Activated naive CD4-positive, alpha-beta T cell treated with anti-CD3 and anti-CD28 coated beads for 36 hours (primary cell): Measurements from ENCODE around the gene ST6GALNAC6. TPM values are rescaled to one million over a fixed set of nuclear protein-coding genes. Genes with fewer than 3 reads are reported as not detected.

Experiments
- CTCF ChIA-PET: fragments of 350-600 bp; sonication (Branson Sonifier 250); formaldehyde crosslinking; loops from one replicate; lab custom pipeline; 2021; ENCODE audit warnings: antibody characterized with exemption; lab: Charles Lee
- DNase-seq: peaks from one replicate; pipeline ENCODE4 v3.0.0-alpha.2; 2020
- H3K27ac Mint-ChIP-seq: one replicate; pipeline ENCODE4 v1.8.0; 2021; ENCODE audit warnings: mild to moderate bottlenecking, mixed read lengths
- H3K27me3 Mint-ChIP-seq: one replicate; pipeline ENCODE4 v1.8.0; 2021; ENCODE audit warnings: low read depth, mixed read lengths
- H3K36me3 Mint-ChIP-seq: one replicate; pipeline ENCODE4 v1.8.0; 2021; ENCODE audit warnings: low read depth, mixed read lengths
- H3K4me1 Mint-ChIP-seq: one replicate; pipeline ENCODE4 v1.8.0; 2021; ENCODE audit warnings: low read depth, mixed read lengths
- H3K4me3 Mint-ChIP-seq: one replicate; pipeline ENCODE4 v1.8.0; 2021; ENCODE audit warnings: mild to moderate bottlenecking, moderate library complexity, mixed read lengths
- H3K9me3 Mint-ChIP-seq: one replicate; pipeline ENCODE4 v1.8.0; 2021; ENCODE audit warnings: mixed read lengths
- intact Hi-C: fragments of 100-400 bp; cut with micrococcal nuclease; formaldehyde crosslinking; loops from one replicate; pipeline ENCODE4 v1.15.1; 2023
- total RNA-seq, 2 experiments: library from RNA; stranded (reverse); gene quantifications; one replicate each; pipeline ENCODE4 v1.2.3, GENCODE V29; 2021

ST6GALNAC6 gene
- total RNA-seq, 2 experiments from 2014 or later: 28.7 to 29.1 TPM

GRCh38 chr9:127856094-127856728 lies 43.2 kb downstream of the ST6GALNAC6 start:
- H3K27ac Mint-ChIP-seq: no peak overlapping the region
- peaks cover 38% of the 10 kb centered on the region for H3K4me1 Mint-ChIP-seq
- intact Hi-C loops: no loop called here

GRCh38 chr9:127855522-127855921 lies 43.9 kb downstream of the ST6GALNAC6 start:
- Mint-ChIP-seq H3K36me3 (peaks cover 8% of the 10 kb centered on the region), H3K4me1 (peaks cover 32% of the 10 kb centered on the region), H3K27me3 (no peaks in the 10 kb centered on the region), H3K27ac (no peak overlapping the region), H3K9me3 (peaks cover 2% of the 10 kb centered on the region), H3K4me3 (peak overlapping the region; percentile 49)
- CTCF ChIA-PET: interaction anchor here (0.5 to 4.9 kb wide), 6 partner anchors 14 to 266 kb away, joined by 3 to 26 read pairs (median 4); partner anchors contain the start of gene TOR2A
- intact Hi-C loops: no loop called here
- DNase-seq: no peak

More at GRCh38 chr9:127856094-127856728, 43.2 kb downstream of the ST6GALNAC6 start:
- DNase-seq: no peak
- Mint-ChIP-seq H3K9me3 (no peaks in the 10 kb centered on the region), H3K36me3 (peaks cover 6% of the 10 kb centered on the region), H3K27me3 (no peaks in the 10 kb centered on the region), H3K4me3 (no peak overlapping the region)
- CTCF ChIA-PET: interaction anchor here (0.5 to 4.9 kb wide), 9 partner anchors 14 to 266 kb away, joined by 3 to 26 read pairs (median 3); partner anchors contain the start of gene TOR2A

- intact Hi-C loops: no loop called here
Observed at GRCh38 chr9:127854960-127855359, 44.4 kb downstream of the ST6GALNAC6 start.

GRCh38 chr9:127854184-127854806 lies 45.1 kb downstream of the ST6GALNAC6 start, which contains the start of gene ENG:
Gene ENG (minus strand): TSS chr9:127854658. CDS start chr9:127854355, 303 bp downstream.
- Mint-ChIP-seq H3K9me3 (peaks cover 12% of the 10 kb centered on the region), H3K4me1 (peaks cover 32% of the 10 kb centered on the region), H3K36me3 (peaks cover 15% of the 10 kb centered on the region), H3K27me3 (no peaks in the 10 kb centered on the region), H3K4me3 (peak within 1 kb of the TSS; percentile 86), H3K27ac (peak within 1 kb of the TSS; percentile 81)
- CTCF ChIA-PET: interaction anchor here (4.9 kb wide), 1 partner anchor 15 kb away, joined by 26 read pairs; no protein-coding TSS in a partner anchor
- intact Hi-C loops: no loop called here
- peak; percentile 49 for DNase-seq

More at GRCh38 chr9:127854960-127855359, 44.4 kb downstream of the ST6GALNAC6 start:
- H3K36me3 Mint-ChIP-seq: peaks cover 11% of the 10 kb centered on the region
- no peak overlapping the region for H3K27ac Mint-ChIP-seq
- CTCF ChIA-PET: interaction anchor here (0.6 to 4.9 kb wide), 5 partner anchors 15 to 487 kb away, joined by 3 to 26 read pairs (median 3); partner anchors contain the start of gene TOR2A
- no peaks in the 10 kb centered on the region for H3K27me3 Mint-ChIP-seq
- H3K9me3 Mint-ChIP-seq: peaks cover 5% of the 10 kb centered on the region
- H3K4me1 Mint-ChIP-seq: peaks cover 32% of the 10 kb centered on the region
- peak overlapping the region; percentile 39 for H3K4me3 Mint-ChIP-seq
- no peak for DNase-seq

- Mint-ChIP-seq H3K4me3 (peak overlapping the region; percentile 86), H3K36me3 (peaks cover 22% of the 10 kb centered on the region), H3K9me3 (peaks cover 19% of the 10 kb centered on the region), H3K27ac (peak overlapping the region; percentile 73), H3K27me3 (no peaks in the 10 kb centered on the region), H3K4me1 (peaks cover 30% of the 10 kb centered on the region)
- DNase-seq: no peak
- intact Hi-C loops: no loop called here
- CTCF ChIA-PET: interaction anchor here (0.8 to 4.9 kb wide), 3 partner anchors 16 to 68 kb away, joined by 3 to 26 read pairs (median 3); no protein-coding TSS in a partner anchor
Observed at GRCh38 chr9:127853312-127854183, 45.9 kb downstream of the ST6GALNAC6 start.

GRCh38 chr9:127852829-127853228 lies 46.6 kb downstream of the ST6GALNAC6 start:
- no peak overlapping the region for H3K27ac Mint-ChIP-seq

GRCh38 chr9:127850286-127850830 lies 49.0 kb downstream of the ST6GALNAC6 start:
- peaks cover 23% of the 10 kb centered on the region for H3K36me3 Mint-ChIP-seq
- H3K27ac Mint-ChIP-seq: no peak overlapping the region
- DNase-seq: no peak
- CTCF ChIA-PET: interaction anchor here (0.7 to 0.9 kb wide), 2 partner anchors 19 to 55 kb away, joined by 3 read pairs; no protein-coding TSS in a partner anchor
- H3K4me1 Mint-ChIP-seq: peaks cover 23% of the 10 kb centered on the region
- intact Hi-C loops: no loop called here
- peaks cover 21% of the 10 kb centered on the region for H3K9me3 Mint-ChIP-seq
- H3K27me3 Mint-ChIP-seq: no peaks in the 10 kb centered on the region
- H3K4me3 Mint-ChIP-seq: no peak overlapping the region

More at GRCh38 chr9:127852829-127853228, 46.6 kb downstream of the ST6GALNAC6 start:
- Mint-ChIP-seq H3K27me3 (no peaks in the 10 kb centered on the region), H3K36me3 (peaks cover 23% of the 10 kb centered on the region), H3K9me3 (peaks cover 21% of the 10 kb centered on the region), H3K4me3 (peak overlapping the region; percentile 86), H3K4me1 (peaks cover 30% of the 10 kb centered on the region)
- no peak for DNase-seq
- CTCF ChIA-PET: interaction anchor here (0.8 to 4.9 kb wide), 4 partner anchors 17 to 401 kb away, joined by 3 to 26 read pairs (median 3); no protein-coding TSS in a partner anchor
- intact Hi-C loops: no loop called here

- Mint-ChIP-seq H3K27ac (no peak overlapping the region), H3K36me3 (peaks cover 23% of the 10 kb centered on the region), H3K9me3 (peaks cover 21% of the 10 kb centered on the region), H3K27me3 (no peaks in the 10 kb centered on the region), H3K4me3 (no peak overlapping the region), H3K4me1 (peaks cover 17% of the 10 kb centered on the region)
- intact Hi-C loops: no loop called here
- no peak for DNase-seq
- CTCF ChIA-PET: no interaction called here
Observed at GRCh38 chr9:127848756-127849504, 50.5 kb downstream of the ST6GALNAC6 start.

GRCh38 chr9:127847833-127848755 lies 51.3 kb downstream of the ST6GALNAC6 start:
- Mint-ChIP-seq H3K36me3 (peaks cover 23% of the 10 kb centered on the region), H3K4me1 (peaks cover 11% of the 10 kb centered on the region), H3K27ac (no peak overlapping the region), H3K4me3 (no peak overlapping the region), H3K27me3 (no peaks in the 10 kb centered on the region), H3K9me3 (peaks cover 21% of the 10 kb centered on the region)
- intact Hi-C loops: no loop called here
- CTCF ChIA-PET: interaction anchor here (2.6 kb wide), 1 partner anchor 22 kb away, joined by 6 read pairs; no protein-coding TSS in a partner anchor
- DNase-seq: no peak

- Mint-ChIP-seq H3K4me1 (peaks cover 3% of the 10 kb centered on the region), H3K27ac (no peak overlapping the region), H3K36me3 (peaks cover 21% of the 10 kb centered on the region), H3K9me3 (peaks cover 21% of the 10 kb centered on the region), H3K27me3 (no peaks in the 10 kb centered on the region), H3K4me3 (no peak overlapping the region)
- DNase-seq: no peak
- intact Hi-C loops: no loop called here
- CTCF ChIA-PET: interaction anchor here (0.9 to 2.6 kb wide), 2 partner anchors 23 to 111 kb away, joined by 4 to 6 read pairs; no protein-coding TSS in a partner anchor
Observed at GRCh38 chr9:127847178-127847510, 52.3 kb downstream of the ST6GALNAC6 start.
